GM13977 (cell line): ENCODE data around the gene ADRB2.

Experiments
- DNase-seq: peaks from one replicate; pipeline ENCODE4 v3.0.0; 2012; ENCODE audit warnings: low spot score
- CTCF ChIP-seq: IDR thresholded peaks from 2 replicates; pipeline ENCODE4 v1.5.1; 2012; ENCODE audit warnings: mild to moderate bottlenecking, control low read depth; ENCODE audit not compliant: insufficient read depth; ENCODE audit errors: extremely low read depth, missing control alignments
- in situ Hi-C: fragments of 300-500 bp; cut with MboI; formaldehyde crosslinking; loops from one replicate; pipeline ENCODE4 v1.12.0; 2022; ENCODE audit warnings: low sequenced_read_pairs, low pct_unique_long_range_greater_than_20kb, mixed read lengths, inconsistent platforms; ENCODE audit not compliant: unreplicated experiment

ADRB2 gene

GRCh38 chr5:148826053-148826738 is at the start of gene ADRB2:
ADRB2 (plus strand) TSS chr5:148826611; CDS start chr5:148826832, 221 bp downstream.
- TF ChIP-seq CTCF: no peak
- DNase-seq: peak; percentile 82
- in situ Hi-C loops: no loop called here

- no peak for DNase-seq
- no peak for TF ChIP-seq CTCF
- in situ Hi-C loops: no loop called here
Measured at GRCh38 chr5:148776780-148777179, 49.6 kb upstream of the ADRB2 start.

DNA sequence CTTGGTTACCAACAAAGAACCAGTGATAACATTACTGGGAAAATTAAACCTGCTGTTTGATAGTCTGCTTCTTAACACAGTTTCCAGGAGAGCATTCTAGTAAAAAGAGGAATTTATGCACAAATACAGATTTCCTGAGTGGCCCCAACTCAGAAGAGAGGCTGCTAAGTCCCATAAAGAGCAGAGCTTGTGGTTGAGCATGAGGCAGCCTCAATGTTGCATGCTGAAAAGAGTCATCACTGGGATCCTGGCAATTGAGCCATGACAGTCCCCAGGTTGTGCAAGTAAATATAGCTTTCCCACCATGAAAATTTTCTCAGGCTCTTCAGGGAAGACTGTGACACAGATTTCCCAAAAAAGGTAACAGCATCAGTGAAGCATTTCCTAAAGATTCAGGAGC is 47.5 kb upstream of the ADRB2 start:
- DNase-seq: no peak
- TF ChIP-seq CTCF: no peak
- in situ Hi-C loops: no loop called here

GRCh38 chr5:148780711-148781110 is 45.7 kb upstream of the ADRB2 start:
- in situ Hi-C loops: no loop called here
- no peak for DNase-seq
- TF ChIP-seq CTCF: no peak

DNA sequence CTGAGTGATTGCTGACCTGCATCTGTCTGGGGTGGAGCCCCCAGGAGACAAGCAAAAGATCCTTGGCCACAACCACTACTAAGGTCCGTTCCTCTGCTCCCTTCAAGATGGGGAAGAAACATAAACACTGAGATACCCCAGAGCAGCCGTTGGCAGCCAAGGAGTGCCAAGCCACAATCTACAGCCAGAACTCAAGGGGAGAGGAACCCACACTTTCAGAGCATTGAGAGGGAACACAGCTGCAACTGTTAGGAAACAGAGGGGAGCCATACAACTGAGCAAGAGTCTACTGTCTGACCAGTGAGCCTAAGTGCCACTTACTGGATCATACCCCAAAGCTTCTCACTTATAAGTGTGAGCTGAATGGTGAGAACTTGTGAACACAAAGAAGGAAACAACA is 44.6 kb upstream of the ADRB2 start:
- DNase-seq: no peak
- in situ Hi-C loops: no loop called here
- TF ChIP-seq CTCF: no peak

GRCh38 chr5:148785223-148785622 is 41.2 kb upstream of the ADRB2 start:
- in situ Hi-C loops: no loop called here
- no peak for DNase-seq
- no peak for TF ChIP-seq CTCF
